ENCODE results near the gene CERS2. TPM values are rescaled to one million over a fixed set of nuclear protein-coding genes. Genes with fewer than 3 reads are reported as not detected.
A peak's percentile ranks its signal among the peaks of the same experiment; 100 is the strongest.

CERS2 gene
- total and polyA plus RNA-seq, 2 of the 13 experiments (the other 11 are each of a cell fraction or from before 2014, with no cell fraction given) = 269 to 298 TPM

DNA sequence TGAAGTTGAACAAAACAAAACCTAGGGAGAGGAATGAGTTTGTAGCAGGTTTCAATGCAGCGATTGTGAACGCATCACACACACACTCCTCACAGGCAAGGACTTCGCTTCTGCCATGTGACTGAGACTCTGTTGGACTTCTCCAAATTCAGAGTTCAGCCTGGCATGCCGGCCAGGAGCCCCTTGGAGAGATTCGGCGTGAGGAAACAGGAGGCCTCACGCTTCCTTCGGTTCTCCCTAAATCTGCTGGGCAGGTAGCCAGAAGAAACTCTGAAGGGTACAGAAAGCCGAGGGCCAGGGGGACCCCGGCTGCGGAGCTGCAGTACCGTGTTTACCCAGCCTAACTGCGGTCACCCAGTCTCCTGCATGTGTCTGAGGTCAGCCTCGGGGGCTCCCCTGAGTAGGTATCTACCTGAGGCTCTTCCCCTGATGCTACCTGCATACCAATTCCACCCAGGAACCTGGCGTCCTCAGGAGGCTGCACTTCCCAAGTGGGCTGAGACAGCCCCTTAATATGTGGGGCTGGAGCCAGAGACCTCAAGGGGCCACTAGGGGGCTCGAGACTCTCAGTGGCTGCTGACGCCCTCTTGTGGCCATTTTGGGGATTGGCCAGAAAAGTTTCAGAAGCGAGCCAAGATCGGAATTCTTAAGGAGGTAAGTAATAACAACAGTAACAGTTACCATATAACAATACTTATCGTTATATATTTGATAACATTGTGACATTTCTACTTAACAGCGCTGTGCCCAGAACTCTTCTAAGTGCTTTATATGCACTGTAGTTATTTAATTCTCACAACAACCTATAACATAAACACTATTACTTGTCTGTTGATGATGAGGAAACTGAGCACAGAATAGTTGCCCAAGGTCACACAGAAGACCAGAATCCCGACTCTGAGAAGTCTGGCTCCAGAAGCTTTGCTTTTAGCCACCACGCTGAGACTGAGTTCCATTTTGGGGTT lies 4.7 kb upstream of the CERS2 start (continued):
- TF ChIP-seq, protein P1, sequence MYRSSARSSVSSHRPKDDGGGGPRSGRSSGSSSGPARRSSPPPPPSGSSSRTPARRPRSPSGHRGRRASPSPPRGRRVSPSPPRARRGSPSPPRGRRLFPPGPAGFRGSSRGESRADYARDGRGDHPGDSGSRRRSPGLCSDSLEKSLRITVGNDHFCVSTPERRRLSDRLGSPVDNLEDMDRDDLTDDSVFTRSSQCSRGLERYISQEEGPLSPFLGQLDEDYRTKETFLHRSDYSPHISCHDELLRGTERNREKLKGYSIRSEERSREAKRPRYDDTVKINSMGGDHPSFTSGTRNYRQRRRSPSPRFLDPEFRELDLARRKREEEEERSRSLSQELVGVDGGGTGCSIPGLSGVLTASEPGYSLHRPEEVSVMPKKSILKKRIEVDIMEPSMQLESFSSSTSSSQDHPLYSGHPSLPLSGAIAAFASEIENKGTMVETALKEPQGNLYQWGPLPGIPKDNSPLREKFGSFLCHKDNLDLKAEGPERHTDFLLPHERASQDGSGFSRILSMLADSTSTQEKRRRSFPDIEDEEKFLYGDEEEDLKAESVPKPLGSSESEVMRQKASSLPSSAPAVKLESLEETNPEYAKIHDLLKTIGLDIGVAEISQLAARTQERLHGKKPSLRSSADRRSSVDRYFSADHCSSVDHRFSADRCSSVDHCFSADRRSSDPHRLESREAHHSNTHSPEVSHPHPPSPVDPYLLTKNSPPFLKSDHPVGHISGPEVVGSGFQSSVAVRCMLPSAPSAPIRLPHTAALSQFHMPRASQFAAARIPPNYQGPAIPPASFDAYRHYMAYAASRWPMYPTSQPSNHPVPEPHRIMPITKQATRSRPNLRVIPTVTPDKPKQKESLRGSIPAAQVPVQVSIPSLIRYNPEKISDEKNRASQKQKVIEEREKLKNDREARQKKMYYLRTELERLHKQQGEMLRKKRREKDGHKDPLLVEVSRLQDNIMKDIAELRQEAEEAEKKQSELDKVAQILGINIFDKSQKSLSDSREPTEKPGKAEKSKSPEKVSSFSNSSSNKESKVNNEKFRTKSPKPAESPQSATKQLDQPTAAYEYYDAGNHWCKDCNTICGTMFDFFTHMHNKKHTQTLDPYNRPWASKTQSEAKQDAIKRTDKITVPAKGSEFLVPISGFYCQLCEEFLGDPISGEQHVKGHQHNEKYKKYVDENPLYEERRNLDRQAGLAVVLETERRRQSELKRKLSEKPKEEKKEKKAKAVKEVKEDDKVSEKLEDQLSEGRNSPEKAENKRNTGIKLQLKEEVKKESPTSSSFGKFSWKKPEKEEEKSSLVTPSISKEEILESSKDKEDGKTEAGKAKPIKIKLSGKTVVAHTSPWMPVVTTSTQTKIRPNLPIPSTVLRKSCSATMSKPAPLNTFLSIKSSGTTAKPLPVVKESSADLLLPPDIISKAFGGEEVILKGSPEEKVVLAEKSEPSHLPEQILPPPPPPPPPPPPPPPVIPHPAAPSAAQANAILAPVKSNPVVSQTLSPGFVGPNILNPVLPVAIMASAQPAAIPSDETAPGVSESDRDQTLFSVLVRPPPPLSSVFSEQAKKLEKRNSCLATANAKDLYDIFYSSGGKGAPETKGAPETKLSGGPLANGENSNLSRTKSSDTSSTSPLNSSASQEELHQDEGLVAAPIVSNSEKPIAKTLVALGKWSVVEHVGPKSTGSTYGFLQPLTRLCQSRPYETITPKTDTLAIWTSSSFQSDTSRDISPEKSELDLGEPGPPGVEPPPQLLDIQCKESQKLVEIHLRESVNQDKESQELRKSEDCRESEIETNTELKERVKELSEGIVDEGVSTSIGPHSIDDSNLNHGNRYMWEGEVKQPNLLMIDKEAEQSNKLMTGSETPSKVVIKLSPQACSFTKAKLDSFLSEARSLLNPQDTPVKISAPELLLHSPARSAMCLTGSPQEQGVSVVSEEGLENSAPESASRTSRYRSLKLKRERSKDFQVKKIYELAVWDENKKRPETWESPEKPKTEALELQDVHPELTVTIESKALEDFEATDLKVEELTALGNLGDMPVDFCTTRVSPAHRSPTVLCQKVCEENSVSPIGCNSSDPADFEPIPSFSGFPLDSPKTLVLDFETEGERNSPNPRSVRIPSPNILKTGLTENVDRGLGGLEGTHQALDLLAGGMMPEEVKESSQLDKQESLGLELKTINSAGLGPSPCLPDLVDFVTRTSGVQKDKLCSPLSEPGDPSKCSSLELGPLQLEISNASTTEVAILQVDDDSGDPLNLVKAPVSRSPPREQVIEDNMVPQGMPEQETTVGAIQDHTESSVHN (CRISPR knock-in tag; IDR thresholded peaks at IDR 0.05) = no peak
- TF ChIP-seq, protein P2, sequence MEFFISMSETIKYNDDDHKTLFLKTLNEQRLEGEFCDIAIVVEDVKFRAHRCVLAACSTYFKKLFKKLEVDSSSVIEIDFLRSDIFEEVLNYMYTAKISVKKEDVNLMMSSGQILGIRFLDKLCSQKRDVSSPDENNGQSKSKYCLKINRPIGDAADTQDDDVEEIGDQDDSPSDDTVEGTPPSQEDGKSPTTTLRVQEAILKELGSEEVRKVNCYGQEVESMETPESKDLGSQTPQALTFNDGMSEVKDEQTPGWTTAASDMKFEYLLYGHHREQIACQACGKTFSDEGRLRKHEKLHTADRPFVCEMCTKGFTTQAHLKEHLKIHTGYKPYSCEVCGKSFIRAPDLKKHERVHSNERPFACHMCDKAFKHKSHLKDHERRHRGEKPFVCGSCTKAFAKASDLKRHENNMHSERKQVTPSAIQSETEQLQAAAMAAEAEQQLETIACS (CRISPR knock-in tag; IDR thresholded peaks at IDR 0.05) = no peak
- TF ChIP-seq HNRNPH1 (optimal IDR thresholded peaks at IDR 0.05; ENCODE audit: low read depth, low read length) = no peak
- TF ChIP-seq ZNF850 (CRISPR knock-in tag; conservative IDR thresholded peaks at IDR 0.05) = no peak
- TF ChIP-seq REL (CRISPR knock-in tag; conservative IDR thresholded peaks at IDR 0.05) = no peak
- no peak for TF ChIP-seq ZFP90 (CRISPR knock-in tag; IDR thresholded peaks at IDR 0.05; ENCODE audit: borderline replicate concordance)
- no peak for TF ChIP-seq ZSCAN21 (CRISPR knock-in tag; IDR thresholded peaks at IDR 0.05; ENCODE audit: borderline replicate concordance)
- no peak for TF ChIP-seq ZXDC (CRISPR knock-in tag; IDR thresholded peaks at IDR 0.05)
- TF ChIP-seq MBNL3 (CRISPR knock-in tag; conservative IDR thresholded peaks at IDR 0.05) = no peak
- peak; percentile 81 for TF ChIP-seq KAT8 (CRISPR knock-in tag; IDR thresholded peaks at IDR 0.05)
- no peak for TF ChIP-seq ZNF3 (CRISPR knock-in tag; IDR thresholded peaks at IDR 0.05)
- TF ChIP-seq SRF (IDR thresholded peaks at IDR 0.05; ENCODE audit: low read depth, low read length) = no peak
- TF ChIP-seq MXD1 (CRISPR knock-in tag; IDR thresholded peaks at IDR 0.05) = 0 out of 2 replicates have a peak, but pooled peaks have one; percentile 31
- 0 out of 2 replicates have a peak, but pooled peaks have one; percentile 83 for TF ChIP-seq ZNF572 (CRISPR knock-in tag; IDR thresholded peaks at IDR 0.05)
- peak; percentile 68; the same call in 1 of the 2 replicates for TF ChIP-seq HIVEP1 (CRISPR knock-in tag; IDR thresholded peaks at IDR 0.05)
- TF ChIP-seq ZNF354B (CRISPR knock-in tag; IDR thresholded peaks at IDR 0.05) = no peak
